Activated CD8-positive, alpha-beta memory T cell treated with anti-CD3 and anti-CD28 coated beads, Interleukin-2, amount 50 U/mL, for 4 hours (primary cell): Measurements from ENCODE around the gene EIF2S2.

ENCODE experiments used
- DNase-seq: peaks from one replicate; pipeline ENCODE4 v3.0.0-alpha.2; 2020

The EIF2S2 gene

GRCh38 chr20:34058831-34059230 lies 53.2 kb downstream of the EIF2S2 start:
- no peak for DNase-seq

GRCh38 chr20:34055290-34055689 lies 56.8 kb downstream of the EIF2S2 start:
- DNase-seq: no peak

DNA sequence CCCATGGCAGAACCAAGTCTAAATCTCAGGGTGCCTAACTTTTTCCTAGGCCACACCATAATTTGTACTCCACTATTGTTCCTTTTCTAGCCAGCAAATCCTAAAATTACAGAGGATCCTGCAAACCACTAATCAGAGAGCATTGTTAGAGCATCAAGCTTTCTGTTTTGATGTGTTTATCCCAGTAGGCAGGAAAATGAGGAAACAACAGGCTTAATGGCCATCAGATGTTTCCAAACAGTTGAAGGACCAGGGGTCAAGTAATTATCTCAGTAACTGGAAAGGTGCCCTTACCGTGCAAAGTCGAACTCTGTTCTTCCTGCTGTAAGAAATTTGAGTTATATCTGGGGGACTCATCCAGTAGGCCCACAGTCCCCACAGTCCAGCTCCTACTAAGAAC lies 59.6 kb downstream of the EIF2S2 start:
- no peak for DNase-seq

DNA sequence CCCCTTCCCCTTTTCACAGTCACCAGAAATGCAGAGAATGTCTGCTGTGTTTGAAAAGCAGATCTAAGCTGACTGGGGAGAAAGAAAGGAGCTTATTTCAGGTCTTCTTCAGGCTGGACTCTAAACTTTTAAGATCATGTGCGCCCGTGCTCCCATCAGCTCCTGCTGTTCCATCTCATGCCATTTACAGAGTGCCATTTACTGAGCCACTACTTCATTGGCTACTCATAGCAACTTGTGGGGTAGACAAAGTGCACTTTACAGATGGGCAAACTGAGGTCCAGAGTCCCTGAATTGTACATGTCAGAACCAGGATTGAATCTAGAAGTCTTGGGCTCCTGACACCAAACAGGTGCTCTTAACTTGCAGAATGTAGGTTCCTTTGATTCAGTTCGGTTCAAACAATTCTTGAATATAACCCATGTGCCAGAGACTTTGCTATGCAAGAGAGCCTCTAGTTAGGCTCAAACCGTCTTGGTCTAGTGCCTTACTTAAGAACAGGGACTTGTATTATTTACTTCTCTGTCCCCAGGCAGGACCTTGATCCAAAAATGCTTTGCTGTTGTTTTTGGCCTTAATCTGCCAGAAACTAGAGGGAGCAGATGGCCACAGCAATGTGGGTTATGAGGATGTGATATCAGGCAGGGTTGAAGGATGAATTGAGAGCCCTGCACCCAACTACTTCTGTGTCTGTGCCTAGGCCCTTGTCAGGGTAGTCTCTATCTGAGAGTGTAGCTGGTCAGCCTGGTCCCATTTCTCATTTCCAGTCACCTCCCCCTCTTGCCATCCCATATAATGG lies 61.9 kb downstream of the EIF2S2 start:
- DNase-seq: no peak

- no peak for DNase-seq
Measured at GRCh38 chr20:34049389-34049788, 62.7 kb downstream of the EIF2S2 start.

DNA sequence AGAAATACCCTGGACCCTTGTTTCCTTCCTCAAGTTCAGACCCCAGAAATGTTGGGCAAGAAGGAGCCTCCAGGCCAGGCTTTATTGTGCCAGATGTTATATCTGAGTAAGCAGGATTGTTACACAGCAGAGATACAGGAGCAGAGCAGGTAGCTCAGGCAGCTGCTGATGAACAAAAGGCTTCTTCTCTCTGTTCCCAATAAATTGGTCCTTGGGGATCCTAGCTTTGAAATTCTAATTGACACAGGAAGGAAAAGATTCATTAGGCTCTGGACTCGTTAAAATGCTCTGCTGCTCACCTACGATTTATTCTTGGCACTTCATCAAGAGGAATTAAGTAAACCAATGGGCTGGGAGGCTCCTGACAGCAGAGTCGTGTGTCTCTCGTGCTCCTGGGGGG lies 64.1 kb downstream of the EIF2S2 start:
- DNase-seq: no peak

GRCh38 chr20:34047010-34047687 lies 64.9 kb downstream of the EIF2S2 start:
- no peak for DNase-seq

DNA sequence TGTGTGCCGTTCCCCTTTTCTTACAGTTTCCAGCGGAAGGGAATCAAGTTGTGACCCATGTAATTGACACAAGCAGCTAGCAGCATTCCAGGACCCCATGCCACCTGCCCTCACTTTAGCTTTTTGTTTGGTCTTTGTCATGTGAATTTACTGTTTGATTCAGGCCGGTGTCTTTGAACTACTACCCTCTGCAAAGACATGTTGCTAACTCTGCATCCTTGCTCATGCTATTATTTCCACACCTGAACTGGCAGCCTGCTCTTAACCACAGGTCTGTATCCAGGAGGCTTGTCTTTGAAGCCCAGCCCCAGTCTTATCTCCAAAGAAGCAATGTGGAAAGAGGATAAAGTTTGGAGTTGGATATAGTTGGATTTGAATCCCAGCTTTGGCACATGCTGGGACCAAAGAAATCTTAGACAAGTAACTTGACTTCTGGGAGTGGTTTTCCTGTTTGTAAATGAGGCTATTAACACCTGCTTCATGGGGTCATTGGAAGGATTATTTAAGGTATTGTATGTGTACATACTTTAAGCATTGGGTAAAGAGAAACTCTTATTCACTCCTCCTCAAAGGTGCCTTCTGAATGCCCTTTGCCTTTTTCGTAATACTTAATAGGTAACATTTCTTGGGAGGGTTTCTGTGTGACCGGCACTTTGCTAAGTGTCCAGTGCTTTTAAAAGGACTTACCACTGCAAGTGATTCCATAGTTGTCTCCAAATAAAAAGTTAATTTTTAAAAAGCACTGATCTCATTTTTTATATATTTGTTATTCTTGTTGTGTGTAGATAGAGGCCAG lies 65.9 kb downstream of the EIF2S2 start:
- no peak for DNase-seq

- no peak for DNase-seq
Measured at GRCh38 chr20:34045294-34045693, 66.7 kb downstream of the EIF2S2 start.

- DNase-seq: no peak
Measured at GRCh38 chr20:34043025-34043424, 69.0 kb downstream of the EIF2S2 start.

DNA sequence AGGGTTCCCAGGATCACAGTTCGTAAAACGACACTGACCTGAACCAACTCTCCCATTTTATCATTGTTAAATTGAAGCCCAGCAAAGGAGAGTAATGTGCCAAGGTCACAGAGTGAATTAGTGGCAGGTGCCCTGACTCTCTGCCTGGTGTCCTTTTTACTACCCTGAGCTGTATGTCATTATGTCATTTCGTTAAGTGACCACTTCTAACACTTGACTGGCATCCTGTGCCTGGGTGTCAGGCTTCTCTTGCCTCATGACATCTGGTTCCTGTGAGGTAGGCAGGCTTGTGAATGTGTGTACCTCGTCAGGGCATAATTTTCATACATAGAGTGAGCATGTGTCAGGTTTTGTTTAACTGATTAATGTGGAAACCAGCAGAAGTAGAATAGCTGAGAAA lies 69.8 kb downstream of the EIF2S2 start:
- DNase-seq: no peak

DNA sequence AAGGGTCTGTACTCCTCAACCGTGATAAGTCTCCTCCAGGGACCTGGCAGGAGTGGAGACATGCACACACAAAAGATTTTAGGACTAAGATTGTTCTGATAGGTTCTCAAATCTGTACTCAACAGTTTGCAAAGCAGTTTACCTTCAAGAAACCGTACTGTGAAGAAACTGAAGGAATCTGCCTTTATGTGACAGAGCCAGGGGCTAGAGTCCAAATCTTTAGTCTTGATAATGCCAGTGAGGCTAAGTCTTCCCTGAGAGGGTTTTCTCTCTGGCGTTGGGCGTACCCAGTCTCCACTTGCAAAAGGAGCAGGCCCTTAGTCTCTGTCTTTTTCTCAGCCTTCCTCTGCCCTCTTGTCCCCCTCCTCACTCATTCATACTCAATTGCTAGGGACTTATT lies 70.8 kb downstream of the EIF2S2 start:
- DNase-seq: no peak

- no peak for DNase-seq
Measured at GRCh38 chr20:34040300-34040995, 71.6 kb downstream of the EIF2S2 start.
